GM12891 (cell line): ENCODE data around the gene SPC24.

ENCODE experiments used
- DNase-seq: peaks from one replicate; pipeline ENCODE4 v3.0.0; 2011; ENCODE audit warnings: low spot score; ENCODE audit not compliant: insufficient read length
- FAIRE-seq: peaks from 2 replicates; lab custom pipeline; 2011; peaks lifted over from hg19 to GRCh38; lab: Jason Lieb, UNC
- PAX5 ChIP-seq: IDR thresholded peaks from 2 replicates; pipeline ENCODE4 v1.6.1; 2011; ENCODE audit warnings: low read length, moderate library complexity, mild to moderate bottlenecking; ENCODE audit not compliant: insufficient read depth, severe bottlenecking
- POLR2A ChIP-seq: IDR thresholded peaks from 2 replicates; pipeline ENCODE4 v1.6.1; 2011; ENCODE audit warnings: low read depth, low read length, control low read depth
- POLR2AphosphoS5 ChIP-seq: IDR thresholded peaks from 2 replicates; pipeline ENCODE4 v1.6.1; 2011; ENCODE audit warnings: low read depth, low read length, control low read depth
- POU2F2 ChIP-seq: IDR thresholded peaks from 2 replicates; pipeline ENCODE4 v1.6.1; 2011; ENCODE audit warnings: low read depth, mild to moderate bottlenecking, control low read depth, low read length, moderate library complexity
- SPI1 ChIP-seq: IDR thresholded peaks from 2 replicates; pipeline ENCODE4 v1.6.1; 2011; ENCODE audit warnings: low read depth, low read length, control low read depth
- TAF1 ChIP-seq: IDR thresholded peaks from 2 replicates; pipeline ENCODE4 v1.6.1; 2011; ENCODE audit warnings: low read depth, low read length, control low read depth

The SPC24 gene

GRCh38 chr19:11177592-11177991 is 22.0 kb upstream of the SPC24 start:
- no peak for FAIRE-seq
- DNase-seq, result no peak
- no peak for TF ChIP-seq PAX5
- TF ChIP-seq POLR2A, result no peak
- TF ChIP-seq POU2F2, result no peak
- TF ChIP-seq SPI1, result no peak
- TF ChIP-seq POLR2AphosphoS5, result no peak
- TF ChIP-seq TAF1, result no peak

- no peak for DNase-seq
- no peak for TF ChIP-seq TAF1
- TF ChIP-seq PAX5, result no peak
- no peak for TF ChIP-seq POLR2AphosphoS5
- TF ChIP-seq SPI1, result no peak
- TF ChIP-seq POLR2A, result no peak
- TF ChIP-seq POU2F2, result no peak
- no peak for FAIRE-seq
Measured at GRCh38 chr19:11176466-11177193, 21.0 kb upstream of the SPC24 start.

GRCh38 chr19:11175920-11176319 is 20.3 kb upstream of the SPC24 start:
- TF ChIP-seq SPI1 (no peak), POLR2AphosphoS5 (no peak), POLR2A (no peak), POU2F2 (no peak), PAX5 (no peak), TAF1 (no peak)
- FAIRE-seq (no peak), DNase-seq (no peak)

GRCh38 chr19:11174336-11174735 is 18.8 kb upstream of the SPC24 start:
- FAIRE-seq (no peak), DNase-seq (no peak)
- TF ChIP-seq POLR2A, result no peak
- no peak for TF ChIP-seq PAX5
- TF ChIP-seq POU2F2, result no peak
- TF ChIP-seq POLR2AphosphoS5, result no peak
- no peak for TF ChIP-seq SPI1
- TF ChIP-seq TAF1, result no peak

- TF ChIP-seq POU2F2, result no peak
- TF ChIP-seq PAX5, result no peak
- TF ChIP-seq TAF1, result no peak
- no peak for TF ChIP-seq POLR2AphosphoS5
- FAIRE-seq, result no peak
Measured at GRCh38 chr19:11173516-11174155, 18.1 kb upstream of the SPC24 start.

GRCh38 chr19:11172576-11172975 is 17.0 kb upstream of the SPC24 start:
- TF ChIP-seq POLR2A (no peak), PAX5 (no peak), TAF1 (no peak), SPI1 (no peak), POLR2AphosphoS5 (no peak), POU2F2 (no peak)
- FAIRE-seq, result no peak
- no peak for DNase-seq

More at GRCh38 chr19:11173516-11174155, 18.1 kb upstream of the SPC24 start:
- DNase-seq, result no peak

- FAIRE-seq, result no peak
- no peak for DNase-seq
- TF ChIP-seq POLR2AphosphoS5 (no peak), PAX5 (no peak), POLR2A (no peak), SPI1 (no peak), TAF1 (no peak), POU2F2 (no peak)
Measured at GRCh38 chr19:11171144-11171543, 15.6 kb upstream of the SPC24 start.

- FAIRE-seq, result no peak
- DNase-seq, result no peak
- TF ChIP-seq POLR2A, result no peak
- TF ChIP-seq PAX5, result no peak
- no peak for TF ChIP-seq TAF1
- TF ChIP-seq POLR2AphosphoS5, result no peak
- no peak for TF ChIP-seq SPI1
- TF ChIP-seq POU2F2, result no peak
Measured at GRCh38 chr19:11169896-11170678, 14.5 kb upstream of the SPC24 start.

- TF ChIP-seq POLR2AphosphoS5 (no peak), POU2F2 (no peak), SPI1 (no peak), TAF1 (no peak), POLR2A (no peak), PAX5 (no peak)
- DNase-seq, result no peak
- FAIRE-seq, result no peak
Measured at GRCh38 chr19:11168568-11168967, 13.0 kb upstream of the SPC24 start.
